A673 (cell line): ENCODE measurements around the gene GALNTL6. TPM values are rescaled to one million over a fixed set of nuclear protein-coding genes. Genes with fewer than 3 reads are reported as not detected.

Experiments used
- BruUV-seq: library from RNA; stranded (reverse); fragments of 400-500 nt; replicated peaks from 2 replicates; lab custom pipeline; 2021; lab: Mats Ljungman, UMichigan
- CTCF ChIA-PET: fragments of 300-600 bp; sonication (Branson Sonifier 250); formaldehyde crosslinking; loops from one replicate; lab custom pipeline; 2022; ENCODE audit warnings: antibody characterized with exemption; lab: Charles Lee
- POLR2A ChIA-PET: fragments of 300-600 bp; sonication (Branson Sonifier 250); formaldehyde crosslinking; loops from one replicate; lab custom pipeline; 2022; ENCODE audit warnings: antibody characterized with exemption; ENCODE audit not compliant: low non-redundant PET; lab: Charles Lee
- DNase-seq: peaks from one replicate; pipeline ENCODE4 v3.0.0-alpha.2; 2015; ENCODE audit warnings: low spot score
- H3K27ac ChIP-seq: fragments of 200-600 bp; sonication (generic); 2 replicates; pipeline ENCODE4 v1.5.1; 2016; ENCODE audit warnings: mixed run types, low read depth, mild to moderate bottlenecking, mixed read lengths, antibody characterized with exemption, low read length; ENCODE audit not compliant: poor library complexity, severe bottlenecking
- H3K27me3 ChIP-seq: fragments of 200-600 bp; sonication (generic); replicated peaks from 2 replicates; pipeline ENCODE4 v1.6.1; 2017; ENCODE audit warnings: mixed run types, low read depth, mild to moderate bottlenecking, mixed read lengths, antibody characterized with exemption, low read length; ENCODE audit not compliant: insufficient read depth, poor library complexity
- H3K36me3 ChIP-seq: fragments of 200-600 bp; sonication (generic); 2 replicates; pipeline ENCODE4 v1.6.1; 2016; ENCODE audit warnings: mixed run types, mild to moderate bottlenecking, mixed read lengths, antibody characterized with exemption, low read length; ENCODE audit not compliant: insufficient read depth, poor library complexity, severe bottlenecking
- H3K4me1 ChIP-seq: fragments of 200-600 bp; sonication (generic); 2 replicates; pipeline ENCODE4 v1.6.1; 2017; ENCODE audit warnings: mixed run types, mild to moderate bottlenecking, mixed read lengths, antibody characterized with exemption, low read length; ENCODE audit not compliant: insufficient read depth, poor library complexity, severe bottlenecking
- H3K4me3 ChIP-seq: fragments of 200-600 bp; sonication (generic); 2 replicates; pipeline ENCODE4 v1.5.1; 2016; ENCODE audit warnings: low read depth, mixed run types, mild to moderate bottlenecking, mixed read lengths, low read length; ENCODE audit not compliant: poor library complexity, severe bottlenecking
- H3K9me3 ChIP-seq: fragments of 200-600 bp; sonication (generic); 2 replicates; pipeline ENCODE4 v1.6.1; 2016; ENCODE audit warnings: mixed run types, low read depth, mild to moderate bottlenecking, mixed read lengths, antibody characterized with exemption, low read length; ENCODE audit not compliant: poor library complexity, severe bottlenecking
- CTCF ChIP-seq: fragments of 300-800, 200-600 bp; sonication (generic); conservative IDR thresholded peaks from 2 replicates; pipeline ENCODE4 v1.5.1; 2017; ENCODE audit warnings: low read depth, mild to moderate bottlenecking, antibody characterized with exemption, low read length, moderate library complexity, mixed read lengths
- EZH2 ChIP-seq: fragments of 200-600 bp; sonication (generic); IDR thresholded peaks from 2 replicates; pipeline ENCODE4 v1.6.1; 2017; ENCODE audit warnings: borderline replicate concordance, low read depth, mild to moderate bottlenecking, mixed read lengths, antibody characterized with exemption, low read length; ENCODE audit not compliant: poor library complexity, severe bottlenecking
- intact Hi-C: fragments of 100-400 bp; cut with micrococcal nuclease; formaldehyde crosslinking; loops from one replicate; pipeline ENCODE4 v1.10.0; 2022; ENCODE audit not compliant: unreplicated experiment
- total RNA-seq: library from RNA; stranded (reverse); gene quantifications from 2 replicates; pipeline ENCODE4 v1.2.3, GENCODE V29; 2021

GALNTL6 gene
- total RNA-seq, 1 experiment from 2014 or later = 0.30 TPM

GRCh38 chr4:171846893-171847292 lies 33.7 kb downstream of the GALNTL6 start:
- H3K4me3 ChIP-seq = no peak overlapping the region
- H3K27me3 ChIP-seq = no peaks in the 10 kb centered on the region
- H3K4me1 ChIP-seq = no peaks in the 10 kb centered on the region
- BruUV-seq = no TSS peak
- no peaks in the 10 kb centered on the region for H3K9me3 ChIP-seq
- TF ChIP-seq EZH2 (no peak), CTCF (no peak)
- no peaks in the 10 kb centered on the region for H3K36me3 ChIP-seq
- ChIA-PET POLR2A (no interaction called here), CTCF (interaction anchor here (1.0 kb wide), 1 partner anchor 301 kb away, joined by 3 read pairs; no protein-coding TSS in a partner anchor)
- no peak overlapping the region for H3K27ac ChIP-seq
- DNase-seq = no peak
- intact Hi-C loops = loop anchor here (1.0 to 5.0 kb wide), 5 partner anchors 188 to 985 kb away; no protein-coding TSS in a partner anchor

GRCh38 chr4:171847751-171848150 lies 34.5 kb downstream of the GALNTL6 start:
- DNase-seq = no peak
- TF ChIP-seq EZH2 (no peak), CTCF (no peak)
- Histone ChIP-seq H3K36me3 (no peaks in the 10 kb centered on the region), H3K4me1 (no peaks in the 10 kb centered on the region), H3K4me3 (no peak overlapping the region), H3K27ac (no peak overlapping the region), H3K9me3 (no peaks in the 10 kb centered on the region), H3K27me3 (no peaks in the 10 kb centered on the region)
- ChIA-PET POLR2A (no interaction called here), CTCF (no interaction called here)
- intact Hi-C loops = loop anchor here (2.0 to 5.0 kb wide), 4 partner anchors 187 to 985 kb away; no protein-coding TSS in a partner anchor
- no TSS peak for BruUV-seq

DNA sequence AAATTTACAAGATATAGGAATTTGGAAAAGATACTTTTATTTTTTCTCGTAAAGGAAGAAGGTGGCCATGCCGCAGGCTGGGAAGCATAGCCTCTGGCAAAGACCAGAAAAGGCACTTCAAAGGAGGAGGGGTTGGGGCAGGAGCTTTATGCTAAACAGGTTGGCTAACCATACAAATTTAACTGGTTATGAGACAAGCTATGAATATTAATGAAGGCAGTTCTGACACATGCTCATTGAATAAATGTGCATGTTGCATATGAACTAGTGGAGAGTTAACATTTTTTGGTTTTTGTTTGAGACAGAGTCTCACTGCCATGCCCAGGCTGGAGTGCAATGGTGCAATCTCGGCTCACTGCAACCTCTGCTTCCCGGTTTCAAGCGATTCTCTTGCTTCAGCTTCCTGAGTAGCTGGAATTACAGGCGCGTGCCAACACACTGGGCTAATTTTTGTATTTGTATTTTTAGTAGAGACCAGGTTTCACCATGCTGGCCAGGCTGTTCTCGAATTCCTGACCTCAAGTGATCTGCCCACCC lies 36.5 kb downstream of the GALNTL6 start:
- H3K36me3 ChIP-seq = no peaks in the 10 kb centered on the region
- H3K27me3 ChIP-seq = no peaks in the 10 kb centered on the region
- no TSS peak for BruUV-seq
- H3K27ac ChIP-seq = no peak overlapping the region
- intact Hi-C loops = loop anchor here (5.0 kb wide), 3 partner anchors 298 to 983 kb away; no protein-coding TSS in a partner anchor
- peak; percentile 4 for DNase-seq
- POLR2A ChIA-PET = no interaction called here
- no peaks in the 10 kb centered on the region for H3K4me1 ChIP-seq
- CTCF ChIA-PET = no interaction called here
- TF ChIP-seq CTCF (no peak), EZH2 (no peak)
- H3K9me3 ChIP-seq = no peaks in the 10 kb centered on the region
- no peak overlapping the region for H3K4me3 ChIP-seq
